HK-2 (cell line): ENCODE data around the gene SLC22A4.

Experiments used
- DNase-seq: peaks from one replicate; pipeline ENCODE4 v3.0.0-alpha.2; 2018; ENCODE audit not compliant: unreplicated experiment

SLC22A4 gene

DNA sequence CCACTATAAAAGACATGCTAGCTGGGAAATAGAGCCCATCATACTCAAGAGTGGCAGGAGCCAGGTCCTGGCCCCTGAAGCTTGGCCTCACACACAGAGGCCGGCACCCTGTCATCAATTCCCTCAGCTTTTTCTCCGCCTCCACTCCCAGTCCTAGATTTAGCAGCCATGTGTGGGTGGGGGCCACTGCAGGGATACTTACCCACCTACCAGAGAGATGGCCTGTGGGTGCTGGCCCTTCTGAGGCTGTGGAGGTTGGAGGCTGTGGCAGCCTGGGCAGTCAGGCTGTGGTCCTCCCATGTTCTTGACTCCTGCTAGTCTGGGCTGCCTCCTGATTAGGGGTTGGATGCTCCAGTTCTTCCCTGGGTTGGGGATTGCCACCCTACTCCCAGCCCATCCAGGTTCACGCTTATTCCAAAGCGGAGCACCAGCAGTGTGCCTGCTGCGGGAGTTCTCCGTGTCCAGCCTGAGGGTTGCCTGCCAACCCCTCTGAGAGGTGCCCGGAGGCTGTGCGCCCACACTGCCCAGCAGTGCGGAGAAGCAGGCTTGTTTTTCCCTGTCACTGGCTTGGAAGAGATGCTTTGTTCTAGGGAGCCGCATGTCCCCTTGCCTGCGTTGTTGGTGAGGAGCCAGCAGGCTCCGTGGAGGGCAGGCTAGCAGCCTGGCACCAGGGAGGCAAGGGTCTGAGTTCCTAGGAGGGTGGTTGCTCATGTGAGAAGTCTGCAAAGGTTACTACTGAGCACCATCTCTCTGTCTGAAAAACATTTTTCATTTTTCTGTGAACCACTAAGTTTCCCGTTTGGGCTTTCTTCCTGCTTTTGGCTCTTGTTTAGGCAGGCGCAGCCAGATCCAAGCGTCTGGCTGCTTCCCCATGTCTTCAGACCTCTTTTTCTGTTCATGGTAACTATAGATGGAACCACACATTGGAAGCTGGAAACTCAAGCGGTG is 82.8 kb downstream of the SLC22A4 start:
- DNase-seq = no peak

DNA sequence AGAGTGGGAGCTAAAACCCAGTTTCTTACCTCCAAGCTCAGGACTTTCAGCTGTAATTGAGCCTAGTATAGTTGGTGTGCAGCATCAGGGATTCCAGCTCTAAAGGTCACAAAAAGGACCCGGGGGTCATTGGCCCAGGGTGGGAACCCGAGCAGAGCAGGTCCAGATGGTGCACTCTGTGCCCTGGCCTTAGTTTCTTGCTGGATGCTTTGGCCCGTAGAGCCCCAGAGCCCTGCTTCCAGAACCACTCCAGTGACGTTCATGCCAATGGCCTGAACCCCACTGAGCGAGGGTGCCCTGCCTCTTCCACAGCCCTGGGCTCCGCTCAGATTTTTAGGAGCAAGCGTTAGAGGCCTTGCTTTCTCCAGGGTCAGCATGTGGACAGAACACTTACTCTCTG is 83.5 kb downstream of the SLC22A4 start:
- DNase-seq = no peak

DNA sequence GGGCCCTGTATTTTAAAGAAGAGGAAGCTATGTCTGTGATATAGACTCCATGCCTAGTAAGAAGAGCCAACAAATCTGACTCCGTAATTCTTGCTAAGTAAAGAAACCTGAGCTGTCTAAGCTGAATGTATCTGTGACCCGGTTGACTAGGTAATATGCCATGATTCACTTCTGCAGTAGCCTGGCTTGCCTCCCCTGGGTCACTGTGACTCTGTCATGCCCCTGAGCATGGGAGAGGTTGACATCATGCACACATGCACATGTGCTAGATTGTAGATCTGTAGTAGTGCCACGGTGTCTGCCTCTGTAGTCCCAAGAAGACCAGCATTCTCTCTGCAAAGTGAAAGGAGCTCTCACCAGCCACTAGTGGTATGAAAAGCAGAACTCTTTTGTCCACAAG is 84.4 kb downstream of the SLC22A4 start:
- DNase-seq = no peak

DNA sequence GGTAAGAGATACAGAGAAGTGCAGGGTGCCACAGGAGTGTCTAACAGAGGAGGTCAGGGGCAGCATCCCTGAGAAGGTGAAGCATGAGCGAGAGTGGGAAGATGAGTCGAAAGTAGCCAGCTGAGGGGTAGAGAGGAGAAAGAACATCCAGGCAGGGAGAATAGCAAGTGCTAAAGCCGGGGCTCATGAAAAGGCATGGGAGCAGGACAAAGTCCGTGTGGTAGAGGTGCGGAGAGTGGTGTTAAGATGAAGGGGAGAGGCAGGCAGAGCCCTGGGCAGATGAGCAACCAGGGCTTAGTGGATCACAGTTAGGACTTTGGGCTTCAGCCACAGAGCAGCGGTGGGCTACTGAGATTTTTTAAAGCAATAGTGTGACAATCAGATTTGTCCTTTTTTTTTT is 85.9 kb downstream of the SLC22A4 start:
- DNase-seq = no peak

DNA sequence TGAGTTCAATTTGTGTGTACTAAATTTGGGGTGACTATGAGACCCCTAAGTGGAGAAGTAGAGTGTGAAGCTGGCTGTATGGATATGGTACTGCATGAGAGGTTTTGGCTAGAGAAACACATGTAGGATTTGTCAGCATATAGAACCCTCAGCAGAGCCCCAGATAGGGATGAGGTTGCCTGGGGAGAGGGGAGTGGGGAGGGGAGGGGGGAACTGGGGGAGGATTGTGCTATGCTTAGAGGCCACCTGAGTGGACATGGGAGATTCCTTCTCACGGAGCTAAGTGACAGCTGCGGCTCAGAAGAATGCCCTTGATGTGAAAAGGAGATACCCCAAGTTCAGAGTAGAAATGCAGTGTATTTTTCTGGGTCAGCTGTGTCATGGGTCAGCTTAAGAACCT is 86.5 kb downstream of the SLC22A4 start:
- DNase-seq = no peak

DNA sequence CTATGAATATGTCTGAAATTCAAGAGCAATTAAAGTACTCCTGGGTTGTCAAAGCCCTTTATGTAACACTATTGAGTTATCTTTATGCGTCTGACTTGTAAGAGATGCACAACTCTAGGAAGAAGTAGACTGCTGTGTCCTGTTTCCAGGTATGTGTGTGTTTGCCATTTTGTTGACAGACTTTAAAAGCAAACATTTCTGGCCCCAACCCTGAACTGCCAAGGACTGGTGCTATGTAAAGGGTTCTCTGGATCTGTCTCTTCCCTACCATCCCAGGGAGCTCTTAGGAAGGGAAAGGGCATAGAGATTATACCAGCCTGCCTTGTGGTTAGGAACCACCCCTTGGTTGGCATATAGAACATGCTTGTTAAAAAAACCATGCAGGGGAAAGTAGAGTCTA is 87.4 kb downstream of the SLC22A4 start:
- no peak for DNase-seq

DNA sequence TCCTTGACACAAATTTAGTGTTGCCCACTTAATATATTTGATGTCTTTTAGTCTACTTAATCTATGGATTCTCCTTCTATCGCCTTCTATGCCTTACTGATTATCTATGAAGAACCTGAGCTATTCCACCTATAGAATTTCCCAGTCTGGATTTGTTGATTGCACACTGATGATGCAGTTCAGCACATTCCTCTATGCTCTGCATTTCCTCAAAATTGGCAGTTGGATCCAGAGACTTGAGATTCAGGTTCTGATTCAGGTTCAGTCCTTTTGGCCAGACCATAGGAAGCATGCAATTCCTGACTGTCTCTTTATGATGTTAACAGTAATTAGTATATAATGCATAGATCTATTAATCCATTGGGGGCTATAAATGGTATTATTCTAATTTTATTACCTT is 89.1 kb downstream of the SLC22A4 start:
- DNase-seq = no peak

DNA sequence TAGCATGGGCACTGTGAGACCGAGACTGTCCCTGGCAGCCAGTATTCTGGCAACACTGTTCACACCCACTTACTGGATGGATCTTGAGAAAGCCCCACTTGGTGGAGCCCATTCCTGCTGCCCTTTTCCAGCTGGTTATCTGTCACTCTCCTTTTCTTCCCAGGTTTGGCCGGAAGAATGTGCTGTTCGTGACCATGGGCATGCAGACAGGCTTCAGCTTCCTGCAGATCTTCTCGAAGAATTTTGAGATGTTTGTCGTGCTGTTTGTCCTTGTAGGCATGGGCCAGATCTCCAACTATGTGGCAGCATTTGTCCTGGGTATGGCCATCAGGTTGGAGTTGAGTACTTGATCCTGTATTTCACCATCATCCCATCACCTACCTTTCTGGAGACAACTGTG is 89.8 kb downstream of the SLC22A4 start:
- DNase-seq = no peak

DNA sequence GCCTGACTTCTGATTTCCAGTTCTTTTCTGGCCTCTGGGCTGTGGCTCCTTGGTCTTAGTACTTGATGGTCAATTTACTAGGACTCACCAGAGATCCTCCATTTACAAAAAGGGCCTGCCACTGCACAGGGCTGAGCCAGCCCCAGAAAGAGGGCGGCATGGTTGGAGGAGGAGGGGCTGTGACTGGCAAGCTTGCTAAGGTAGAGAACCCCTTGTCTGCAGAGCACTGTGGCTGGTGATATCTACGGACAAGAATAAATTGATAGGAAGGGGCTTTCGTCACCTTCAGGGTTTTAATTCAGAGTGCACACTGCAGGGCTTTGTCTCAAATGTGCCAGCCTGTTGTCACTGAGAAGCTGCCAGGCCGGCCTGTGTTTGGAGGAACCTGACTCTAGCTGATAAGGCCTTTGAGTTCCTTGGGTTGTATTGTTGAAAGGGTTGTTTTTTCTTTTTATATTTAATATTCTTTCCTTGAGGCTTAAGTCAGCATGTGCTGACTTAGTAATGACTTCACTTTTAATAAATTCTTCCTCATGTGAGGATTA is 90.4 kb downstream of the SLC22A4 start:
- no peak for DNase-seq

DNA sequence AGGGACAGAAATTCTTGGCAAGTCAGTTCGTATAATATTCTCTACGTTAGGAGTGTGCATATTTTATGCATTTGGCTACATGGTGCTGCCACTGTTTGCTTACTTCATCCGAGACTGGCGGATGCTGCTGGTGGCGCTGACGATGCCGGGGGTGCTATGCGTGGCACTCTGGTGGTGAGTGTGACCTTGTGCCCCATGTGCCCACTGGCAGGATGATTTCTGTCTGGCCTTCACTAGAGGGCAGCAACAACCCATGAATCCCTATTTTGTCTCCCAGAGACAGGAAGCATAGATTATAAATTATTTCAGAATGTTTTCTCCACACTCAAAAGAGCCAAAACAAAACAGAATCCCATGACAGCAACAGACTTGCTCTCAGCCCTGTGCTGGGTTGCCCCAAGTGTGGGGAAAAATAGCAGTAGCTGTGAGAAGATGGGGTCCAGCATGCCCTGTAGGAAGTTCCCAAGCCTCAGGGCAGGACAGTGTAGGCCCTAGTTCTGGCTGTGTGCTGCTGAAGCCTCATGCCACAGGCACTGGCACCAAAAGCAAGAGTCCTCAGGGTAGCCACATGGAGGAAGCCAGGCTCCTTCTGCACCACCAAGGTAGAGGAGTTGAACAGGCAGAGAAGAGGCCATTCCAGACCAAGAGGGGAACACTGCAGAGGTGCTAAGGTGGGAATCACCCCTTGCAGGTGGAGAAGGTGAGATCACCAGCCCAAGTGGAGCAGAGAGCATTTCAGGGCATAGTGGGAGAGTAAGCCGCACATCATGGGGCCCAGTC is 91.3 kb downstream of the SLC22A4 start:
- DNase-seq = peak; percentile 31

DNA sequence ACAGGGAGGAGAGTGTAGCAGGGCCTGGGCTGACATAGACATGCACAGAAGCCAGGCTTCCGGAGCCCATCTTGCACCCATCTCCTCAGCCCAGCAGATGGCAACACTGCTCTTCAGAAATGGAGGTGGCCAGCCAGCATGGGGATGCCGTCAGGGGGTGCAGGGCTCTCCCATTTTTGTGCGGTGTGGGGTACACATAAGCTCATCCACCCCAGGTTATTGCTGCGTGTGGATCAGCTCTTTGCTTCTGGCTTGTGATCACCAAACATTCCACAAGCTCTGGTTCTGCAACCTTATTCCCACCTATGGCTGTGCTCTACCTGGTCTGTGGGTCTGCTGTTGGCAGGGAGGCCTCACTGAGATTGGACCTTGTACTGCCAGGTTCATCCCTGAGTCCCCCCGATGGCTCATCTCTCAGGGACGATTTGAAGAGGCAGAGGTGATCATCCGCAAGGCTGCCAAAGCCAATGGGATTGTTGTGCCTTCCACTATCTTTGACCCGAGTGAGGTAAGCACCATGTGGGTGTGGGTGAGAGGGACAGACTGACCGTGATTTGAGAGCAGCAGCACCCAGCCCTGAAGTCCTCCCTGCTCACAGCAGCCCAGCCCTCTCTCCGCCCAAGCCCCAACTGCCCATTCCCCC is 92.6 kb downstream of the SLC22A4 start:
- peak; percentile 64 for DNase-seq

DNA sequence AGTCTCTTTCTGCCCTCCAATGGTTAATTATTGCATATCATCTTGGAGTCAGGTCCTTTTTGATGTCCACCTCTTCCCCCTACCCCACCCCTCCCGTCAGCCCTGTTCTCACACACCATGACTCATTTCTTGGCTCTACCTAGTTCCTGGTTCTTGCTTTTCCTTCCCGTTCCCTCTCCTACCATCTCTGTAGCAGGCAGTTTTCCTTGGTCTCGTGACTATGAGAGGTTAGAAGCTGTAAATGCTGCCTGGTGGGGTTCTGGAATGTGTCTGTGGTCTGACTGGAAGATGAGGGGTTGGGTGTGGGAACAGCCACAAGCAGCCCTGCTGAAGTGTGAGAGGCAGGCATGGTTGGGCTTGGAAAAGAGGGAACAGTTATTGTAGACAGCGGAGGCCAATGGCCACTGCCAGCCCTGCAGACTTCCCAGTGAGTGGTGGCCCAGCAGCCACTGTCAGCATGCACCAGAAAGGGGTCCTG is 93.5 kb downstream of the SLC22A4 start:
- DNase-seq = peak; percentile 81

DNA sequence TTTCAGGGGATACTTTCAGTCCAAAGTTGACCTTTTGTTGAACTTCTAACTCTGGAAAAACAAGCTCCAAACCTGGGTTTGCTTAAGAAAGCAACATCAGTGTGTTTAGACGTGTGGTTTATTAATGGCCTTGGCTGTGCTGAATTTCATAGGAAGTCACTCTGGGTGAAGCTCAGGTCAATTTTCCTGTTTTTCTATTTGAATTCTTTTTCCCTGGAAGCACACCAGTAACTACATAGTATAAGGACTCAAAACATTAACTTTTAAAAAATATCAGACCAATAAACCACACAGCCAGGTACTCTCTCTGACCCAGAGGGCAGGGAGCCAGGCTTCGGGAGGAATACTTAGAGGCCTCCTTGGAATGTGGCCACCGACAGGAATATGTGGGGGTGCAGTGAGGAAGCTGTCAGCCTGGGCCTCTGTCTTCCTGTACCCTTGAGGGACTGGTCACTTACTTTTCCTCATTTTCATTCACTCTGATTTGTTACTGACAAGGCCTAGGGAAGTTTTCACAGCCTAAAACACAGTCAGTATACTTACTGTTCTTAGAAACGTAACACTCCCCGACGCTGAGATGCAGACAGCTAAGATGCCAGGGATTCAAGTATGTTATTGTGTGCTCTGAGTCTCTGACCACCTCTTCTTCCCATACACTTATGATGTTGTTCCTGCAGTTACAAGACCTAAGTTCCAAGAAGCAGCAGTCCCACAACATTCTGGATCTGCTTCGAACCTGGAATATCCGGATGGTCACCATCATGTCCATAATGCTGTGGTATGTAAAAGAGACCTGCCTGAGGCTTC is 94.3 kb downstream of the SLC22A4 start:
- peak; percentile 27 for DNase-seq

DNA sequence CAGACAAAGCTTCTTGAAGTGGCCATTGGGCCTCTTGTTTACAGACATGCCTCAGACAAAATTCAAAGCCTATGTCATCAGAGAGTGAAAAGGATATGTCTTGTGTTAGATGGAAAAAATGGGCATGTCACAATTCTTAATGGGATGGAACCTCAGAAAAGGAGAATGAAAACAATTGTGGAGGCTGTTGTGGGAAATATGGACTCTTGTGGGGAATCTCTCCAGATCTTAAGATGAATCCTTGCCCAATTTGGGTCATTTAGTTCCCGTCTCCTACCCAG is 94.8 kb downstream of the SLC22A4 start:
- DNase-seq = no peak

DNA sequence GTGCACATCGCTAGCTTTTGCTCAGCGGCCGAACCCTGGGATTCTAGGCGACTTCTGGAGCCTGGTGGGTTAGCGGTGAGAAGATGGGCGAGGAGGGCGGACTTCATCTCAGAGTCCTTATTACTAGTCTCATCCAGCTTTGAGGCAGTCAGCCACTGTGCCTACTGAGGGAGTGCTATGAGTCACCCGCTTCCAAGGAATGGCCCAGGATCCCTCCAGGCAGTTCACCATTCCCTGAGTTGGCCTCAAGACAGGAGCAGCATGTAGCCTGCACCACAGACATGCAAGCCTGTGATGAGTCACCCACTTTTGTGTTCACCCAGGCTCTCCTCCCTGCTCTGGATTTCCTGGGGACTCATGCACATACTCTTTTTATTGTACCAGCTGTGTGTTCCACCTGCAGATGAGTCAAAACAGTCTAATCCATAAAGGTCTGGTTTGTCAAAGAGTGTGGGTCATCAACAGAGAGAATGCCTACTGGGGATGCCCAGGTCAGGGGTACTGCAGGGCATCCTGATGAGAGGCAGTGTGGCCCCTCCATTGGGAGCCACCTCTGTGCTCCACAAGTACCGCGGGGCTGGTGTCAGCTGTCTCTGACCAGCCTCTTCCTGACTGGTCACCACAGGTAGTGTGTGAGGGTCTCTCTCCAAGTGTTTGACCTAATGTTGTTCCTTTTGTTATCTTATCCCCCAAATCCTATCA is 95.5 kb downstream of the SLC22A4 start:
- DNase-seq = peak; percentile 84

DNA sequence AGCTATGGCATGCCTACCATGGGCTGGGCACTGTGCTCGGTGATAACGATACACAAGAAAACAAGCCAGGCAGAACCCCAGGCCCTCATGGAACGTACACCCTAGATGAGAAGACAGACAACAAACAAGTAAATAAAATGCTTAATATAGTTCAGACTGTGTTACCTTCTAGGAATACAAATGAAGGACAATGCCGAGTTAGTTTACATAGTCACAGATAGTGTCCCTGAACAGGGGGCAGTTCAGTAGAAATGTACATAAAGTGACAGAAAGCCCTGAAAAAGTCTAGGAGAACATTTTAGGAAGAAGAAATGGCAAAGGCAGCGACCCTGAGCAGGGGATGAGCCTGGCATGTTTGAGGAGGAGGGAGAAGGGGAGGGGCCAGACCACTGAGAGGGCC is 97.1 kb downstream of the SLC22A4 start:
- no peak for DNase-seq

DNA sequence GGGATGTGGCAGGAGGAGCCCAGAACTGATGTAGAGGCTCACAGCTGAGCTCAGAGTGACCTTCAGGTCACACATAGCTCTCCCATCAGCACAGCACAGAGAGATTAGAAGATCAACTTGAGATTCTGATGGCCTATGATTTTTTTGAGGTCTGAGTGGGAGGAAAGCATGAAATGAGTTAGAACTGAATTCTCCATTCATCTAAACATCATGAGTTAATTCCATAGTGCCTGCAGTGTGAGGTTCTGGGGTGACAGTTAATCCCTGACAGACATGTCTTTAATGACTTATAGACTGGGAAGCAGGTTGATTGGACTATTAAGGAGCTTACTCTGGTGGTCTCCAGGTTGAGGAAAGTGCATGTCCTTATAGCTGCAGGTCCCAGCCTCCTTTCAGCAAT is 97.7 kb downstream of the SLC22A4 start:
- no peak for DNase-seq

DNA sequence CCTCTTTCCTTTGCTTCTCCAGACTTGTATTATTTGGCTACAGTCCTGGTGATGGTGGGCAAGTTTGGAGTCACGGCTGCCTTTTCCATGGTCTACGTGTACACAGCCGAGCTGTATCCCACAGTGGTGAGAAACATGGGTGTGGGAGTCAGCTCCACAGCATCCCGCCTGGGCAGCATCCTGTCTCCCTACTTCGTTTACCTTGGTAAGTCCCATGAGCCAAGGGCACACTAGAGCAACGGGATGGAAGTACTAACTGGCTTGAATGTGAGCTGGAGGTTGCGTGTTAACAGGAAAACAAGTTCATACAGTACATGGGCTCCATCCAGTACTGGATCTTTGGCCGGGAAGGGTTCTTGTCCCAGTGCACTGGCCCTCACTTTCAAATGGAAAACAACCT is 98.2 kb downstream of the SLC22A4 start:
- no peak for DNase-seq

DNA sequence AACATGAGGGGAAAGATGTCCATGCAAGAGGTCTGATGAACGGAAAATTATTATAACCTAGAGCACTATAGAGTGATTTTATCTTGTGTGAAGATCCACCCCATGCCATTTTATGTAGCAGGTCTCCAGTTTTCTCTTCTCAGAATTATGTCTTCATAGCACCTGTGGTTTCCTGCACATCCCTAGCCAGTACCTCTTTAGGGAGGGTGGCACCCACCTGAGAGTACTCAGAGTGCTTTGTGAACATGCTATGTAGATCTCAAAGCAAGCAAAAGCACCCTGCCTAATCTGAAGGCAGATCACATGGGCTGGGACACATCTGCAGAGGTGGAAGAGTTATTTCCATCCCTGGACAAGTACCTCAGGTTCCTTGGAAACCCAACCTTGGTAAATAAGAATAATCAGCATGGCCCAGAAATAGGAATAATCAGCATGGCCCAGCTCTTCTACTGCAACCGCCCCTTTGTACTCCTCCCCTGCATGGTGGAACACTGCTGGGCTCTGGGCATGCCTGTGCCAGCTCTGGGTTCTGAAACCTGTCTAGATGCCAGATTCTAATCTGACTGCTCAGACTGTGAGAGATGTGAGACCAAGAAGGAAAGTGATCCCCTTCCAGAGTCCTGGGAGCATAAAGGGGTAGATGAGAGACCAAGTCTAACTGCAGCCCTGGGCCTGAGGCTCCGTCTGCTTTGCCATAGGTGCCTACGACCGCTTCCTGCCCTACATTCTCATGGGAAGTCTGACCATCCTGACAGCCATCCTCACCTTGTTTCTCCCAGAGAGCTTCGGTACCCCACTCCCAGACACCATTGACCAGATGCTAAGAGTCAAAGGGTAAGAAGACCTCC is 99.0 kb downstream of the SLC22A4 start:
- DNase-seq = no peak
